Lung (tissue), 12 donors: ENCODE data around the gene FUT8. TPM values are rescaled to one million over a fixed set of nuclear protein-coding genes. Genes with fewer than 3 reads are reported as not detected.
A peak's percentile ranks its signal among the peaks of the same experiment; 100 is the strongest.

Source experiments
- ATAC-seq: fragments of 200-7000 bp; cut with Tn5 transposase; one replicate; pipeline ENCODE4 v1.9.1; 2020; ENCODE audit warnings: moderate number of reproducible peaks; ENCODE audit not compliant: insufficient read depth, low FRiP score
- DNase-seq, 3 donors: peaks; one replicate each; pipeline ENCODE4 v3.0.0-alpha.2; 2013 to 2017
- H3K27ac ChIP-seq, 2 donors: one replicate each; pipeline ENCODE4 v1.5.1; 2013; ENCODE audit warnings: mild to moderate bottlenecking in 2 of 2, moderate library complexity in 2 of 2, control low read depth in 1 of 2, inconsistent platforms in 1 of 2, low read depth in 1 of 2, low read length in 1 of 2
- H3K27me3 ChIP-seq, 3 donors: one replicate each; pipeline ENCODE4 v1.5.1; 2013; ENCODE audit warnings: low read length in 2 of 3; ENCODE audit not compliant: control insufficient read depth in 3 of 3, insufficient read depth in 3 of 3
- H3K36me3 ChIP-seq, 4 donors: one replicate each; pipeline ENCODE4 v1.5.1; 2013; ENCODE audit warnings: low read length in 4 of 4, mild to moderate bottlenecking in 1 of 4, moderate library complexity in 1 of 4; ENCODE audit not compliant: control insufficient read depth in 4 of 4, insufficient read depth in 4 of 4
- H3K4me1 ChIP-seq, 5 donors: one replicate each; pipeline ENCODE4 v1.5.1; 2013; ENCODE audit warnings: low read length in 5 of 5, mild to moderate bottlenecking in 2 of 5, moderate library complexity in 1 of 5; ENCODE audit not compliant: control insufficient read depth in 5 of 5, insufficient read depth in 5 of 5
- H3K4me3 ChIP-seq: one replicate; pipeline ENCODE4 v1.5.1; 2013; ENCODE audit warnings: mild to moderate bottlenecking, control low read depth, moderate library complexity
- H3K9ac ChIP-seq, 2 donors: one replicate each; pipeline ENCODE4 v1.5.1; 2013; ENCODE audit warnings: low read length in 2 of 2, control low read depth in 1 of 2; ENCODE audit not compliant: insufficient read depth in 1 of 2
- H3K9me3 ChIP-seq, 4 donors: one replicate each; pipeline ENCODE4 v1.5.1; 2013; ENCODE audit warnings: low read length in 3 of 4, mild to moderate bottlenecking in 1 of 4, moderate library complexity in 1 of 4; ENCODE audit not compliant: control insufficient read depth in 4 of 4, insufficient read depth in 3 of 4
- CTCF ChIP-seq: IDR thresholded peaks from 2 replicates; pipeline ENCODE4 v1.5.1; 2012; ENCODE audit warnings: mild to moderate bottlenecking; ENCODE audit errors: control extremely low read depth, extremely low read depth
- WGBS, 2 donors: extraction: QIAGEN DNeasy Blood & Tissue Kit; methylation state at CpG; one replicate each; pipeline ENCODE4 v1.1.7; 2013; 5-methylcytosine and 5-hydroxymethylcytosine counted together
- polyA plus RNA-seq, 2 donors: library from polyadenylated mRNA; stranded (reverse); fragments of 200-250 nt; gene quantifications; one replicate each; pipeline ENCODE4 v1.2.1, GENCODE V29; 2013
- total RNA-seq, 2 donors: library from RNA; depleted of rRNA in 1 of 2; stranded (reverse); fragments of >200 nt in 1 of 2; gene quantifications; one replicate each; pipeline ENCODE4 v1.2.1, GENCODE V29; 2014 to 2021
- donor health status: control.
- donor health status: control.
- donor health status: Bipolar disorder and iron deficiency.
- donor health status: healthy.
- donor health status: DM: yes; HTN: yes; CAD: no.

FUT8 gene
- total and polyA plus RNA-seq, 4 donors: 9.9 to 98.5 (median 25.8) TPM

- no peak for TF ChIP-seq CTCF
- DNase-seq: no peak
- no peak overlapping the region for H3K9ac ChIP-seq
- H3K9me3 ChIP-seq: no peaks in the 10 kb centered on the region
- no peaks in the 10 kb centered on the region for H3K36me3 ChIP-seq
- H3K4me1 ChIP-seq: peaks cover 0 to 4% (median 0%) of the 10 kb centered on the region in 5 donors
- H3K27ac ChIP-seq: no peak overlapping the region
- no peak for ATAC-seq
- no peak overlapping the region for H3K4me3 ChIP-seq
- no peaks in the 10 kb centered on the region for H3K27me3 ChIP-seq
Observed at GRCh38 chr14:65555358-65555757, 142.8 kb downstream of the FUT8 start.

GRCh38 chr14:65558363-65558762, 145.8 kb downstream of the FUT8 start:
- ATAC-seq: no peak
- DNase-seq: peak in 2 of 3 donors; percentile 54 to 55
- Histone ChIP-seq H3K27me3 (no peaks in the 10 kb centered on the region), H3K4me3 (no peak overlapping the region), H3K27ac (no peak overlapping the region), H3K9me3 (no peaks in the 10 kb centered on the region), H3K9ac (no peak overlapping the region), H3K36me3 (no peaks in the 10 kb centered on the region), H3K4me1 (peaks cover 0 to 4% (median 0%) of the 10 kb centered on the region in 5 donors)
- TF ChIP-seq CTCF: no peak
- 72 to 83% methylated on average over 2 of the region's 2 CpGs for WGBS, 2 donors

- Histone ChIP-seq H3K9ac (no peak overlapping the region), H3K27ac (no peak overlapping the region), H3K4me3 (no peak overlapping the region), H3K36me3 (no peaks in the 10 kb centered on the region), H3K27me3 (no peaks in the 10 kb centered on the region), H3K9me3 (no peaks in the 10 kb centered on the region), H3K4me1 (peaks cover 0 to 4% (median 0%) of the 10 kb centered on the region in 5 donors)
- no peak for ATAC-seq
- no peak for TF ChIP-seq CTCF
- no peak for DNase-seq
- WGBS, 2 donors: 76 to 78% methylated on average over 2 of the region's 2 CpGs
Observed at GRCh38 chr14:65560340-65561027, 148.0 kb downstream of the FUT8 start.

GRCh38 chr14:65564370-65564769, 151.8 kb downstream of the FUT8 start:
- no peak overlapping the region for H3K4me3 ChIP-seq
- H3K27ac ChIP-seq: no peak overlapping the region
- H3K27me3 ChIP-seq: no peaks in the 10 kb centered on the region
- H3K9me3 ChIP-seq: no peaks in the 10 kb centered on the region
- H3K9ac ChIP-seq: no peak overlapping the region
- DNase-seq (no peak), ATAC-seq (no peak)
- no peaks in the 10 kb centered on the region for H3K36me3 ChIP-seq
- H3K4me1 ChIP-seq: peaks cover 0 to 2% (median 0%) of the 10 kb centered on the region in 5 donors
- no peak for TF ChIP-seq CTCF
- WGBS, 2 donors: 96 to 97% methylated on average over 4 of the region's 4 CpGs
